Neutrophil (primary cell): ENCODE results near the gene CHFR.
"Not testable (repeated sequence)": the region's sequence is repeated elsewhere in the genome, so short reads cannot be mapped to it uniquely, and the experiment has no call there.

Experiments
- H3K27ac ChIP-seq: fragments of 200-600 bp; sonication (generic); 2 replicates; pipeline ENCODE4 v1.5.1; 2016; ENCODE audit warnings: mild to moderate bottlenecking, moderate library complexity
- H3K27me3 ChIP-seq: fragments of 200-600 bp; sonication (generic); 2 replicates; pipeline ENCODE4 v1.6.0; 2016; ENCODE audit warnings: mild to moderate bottlenecking
- H3K36me3 ChIP-seq: fragments of 200-600 bp; sonication (generic); 2 replicates; pipeline ENCODE4 v1.5.1; 2017
- H3K4me1 ChIP-seq, 2 experiments: fragments of 200-600 bp in 1 of 2; sonication (generic) in 1 of 2; 1 replicate in 1 of 2; 2 replicates in 1 of 2; pipeline versions ENCODE4 v1.5.1 to v1.6.1; 2013 to 2016; ENCODE audit warnings: low read depth in 1 of 2, low read length in 1 of 2, mild to moderate bottlenecking in 1 of 2, moderate library complexity in 1 of 2; ENCODE audit not compliant: control insufficient read depth in 1 of 2, insufficient read depth in 1 of 2
- H3K4me3 ChIP-seq, 2 experiments: fragments of 200-600 bp in 1 of 2; sonication (generic) in 1 of 2; 1 replicate in 1 of 2; 2 replicates in 1 of 2; pipeline ENCODE4 v1.5.1; 2013 to 2016; ENCODE audit warnings: low read depth in 1 of 2, low read length in 1 of 2, mild to moderate bottlenecking in 1 of 2, moderate library complexity in 1 of 2
- H3K9me3 ChIP-seq: fragments of 200-600 bp; sonication (generic); 2 replicates; pipeline ENCODE4 v1.5.1; 2016
- CTCF ChIP-seq: fragments of 200-600 bp; sonication (generic); IDR thresholded peaks from 2 replicates; pipeline ENCODE4 v1.5.1; 2016; ENCODE audit warnings: antibody characterized with exemption

Gene CHFR, protein sequence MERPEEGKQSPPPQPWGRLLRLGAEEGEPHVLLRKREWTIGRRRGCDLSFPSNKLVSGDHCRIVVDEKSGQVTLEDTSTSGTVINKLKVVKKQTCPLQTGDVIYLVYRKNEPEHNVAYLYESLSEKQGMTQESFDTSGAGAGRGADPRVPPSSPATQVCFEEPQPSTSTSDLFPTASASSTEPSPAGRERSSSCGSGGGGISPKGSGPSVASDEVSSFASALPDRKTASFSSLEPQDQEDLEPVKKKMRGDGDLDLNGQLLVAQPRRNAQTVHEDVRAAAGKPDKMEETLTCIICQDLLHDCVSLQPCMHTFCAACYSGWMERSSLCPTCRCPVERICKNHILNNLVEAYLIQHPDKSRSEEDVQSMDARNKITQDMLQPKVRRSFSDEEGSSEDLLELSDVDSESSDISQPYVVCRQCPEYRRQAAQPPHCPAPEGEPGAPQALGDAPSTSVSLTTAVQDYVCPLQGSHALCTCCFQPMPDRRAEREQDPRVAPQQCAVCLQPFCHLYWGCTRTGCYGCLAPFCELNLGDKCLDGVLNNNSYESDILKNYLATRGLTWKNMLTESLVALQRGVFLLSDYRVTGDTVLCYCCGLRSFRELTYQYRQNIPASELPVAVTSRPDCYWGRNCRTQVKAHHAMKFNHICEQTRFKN

GRCh38 chr12:132887513-132888351 lies at the start of gene CHFR:
TSS of gene CHFR (minus strand) at chr12:132887605. CDS start at chr12:132887328, 277 bp downstream.
- peaks cover 20% of the 10 kb centered on the region for H3K36me3 ChIP-seq
- H3K9me3 ChIP-seq: no peaks in the 10 kb centered on the region
- peak within 1 kb of the TSS; percentile 70 to 93 for H3K4me3 ChIP-seq
- H3K27me3 ChIP-seq: peaks cover 4% of the 10 kb centered on the region
- peak; percentile 40 for TF ChIP-seq CTCF
- peaks cover 16% of the 10 kb centered on the region in 2 experiments for H3K4me1 ChIP-seq
- H3K27ac ChIP-seq: peak within 1 kb of the TSS; percentile 92

GRCh38 chr12:132936921-132937320 lies 49.5 kb upstream of the CHFR start:
- not testable (repeated sequence) for H3K36me3 ChIP-seq, H3K27ac ChIP-seq, H3K4me3 ChIP-seq, H3K27me3 ChIP-seq, H3K4me1 ChIP-seq
- peaks cover 35% of the 10 kb centered on the region for H3K9me3 ChIP-seq

GRCh38 chr12:132936163-132936562 lies 48.8 kb upstream of the CHFR start:
- TF ChIP-seq CTCF: no peak
- Histone ChIP-seq H3K36me3 (no peaks in the 10 kb centered on the region), H3K9me3 (peaks cover 36% of the 10 kb centered on the region), H3K4me3 (no peak overlapping the region), H3K27me3 (no peaks in the 10 kb centered on the region), H3K4me1 (no peaks in the 10 kb centered on the region), H3K27ac (no peak overlapping the region)

DNA sequence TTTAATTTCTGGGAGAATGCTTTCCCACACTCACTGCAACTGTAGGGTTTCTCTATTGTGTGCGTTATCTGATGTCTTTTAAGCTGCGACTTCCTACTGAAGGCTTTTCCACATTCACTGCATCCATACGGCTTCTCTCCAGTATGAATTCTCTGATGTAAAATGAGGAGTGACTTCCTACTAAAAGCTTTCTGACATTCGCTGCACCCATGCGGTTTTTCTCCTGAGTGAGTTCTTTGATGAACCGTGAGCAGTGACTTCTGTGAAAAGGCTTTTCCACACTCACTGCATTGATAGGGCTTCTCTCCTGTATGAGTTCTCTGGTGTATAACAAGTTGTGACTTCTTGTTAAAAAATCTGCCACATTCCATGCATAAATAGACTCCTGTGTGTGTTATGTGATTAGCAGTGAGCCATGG lies 39.0 kb upstream of the CHFR start:
- Histone ChIP-seq H3K4me3 (no peak overlapping the region), H3K4me1 (no peaks in the 10 kb centered on the region), H3K36me3 (no peaks in the 10 kb centered on the region), H3K27me3 (no peaks in the 10 kb centered on the region), H3K9me3 (peaks cover 84% of the 10 kb centered on the region), H3K27ac (no peak overlapping the region)
- TF ChIP-seq CTCF: no peak

GRCh38 chr12:132925597-132926414 lies 38.4 kb upstream of the CHFR start:
- H3K27ac ChIP-seq: no peak overlapping the region
- H3K4me3 ChIP-seq: no peak overlapping the region
- H3K27me3 ChIP-seq: no peaks in the 10 kb centered on the region
- TF ChIP-seq CTCF: no peak
- H3K9me3 ChIP-seq: peaks cover 86% of the 10 kb centered on the region
- H3K36me3 ChIP-seq: no peaks in the 10 kb centered on the region
- H3K4me1 ChIP-seq: no peaks in the 10 kb centered on the region
